ENCODE data around the gene MUC4.
"Not testable (repeated sequence)": the region's sequence is repeated elsewhere in the genome, so short reads cannot be mapped to it uniquely, and the experiment has no call there.

The MUC4 gene

DNA sequence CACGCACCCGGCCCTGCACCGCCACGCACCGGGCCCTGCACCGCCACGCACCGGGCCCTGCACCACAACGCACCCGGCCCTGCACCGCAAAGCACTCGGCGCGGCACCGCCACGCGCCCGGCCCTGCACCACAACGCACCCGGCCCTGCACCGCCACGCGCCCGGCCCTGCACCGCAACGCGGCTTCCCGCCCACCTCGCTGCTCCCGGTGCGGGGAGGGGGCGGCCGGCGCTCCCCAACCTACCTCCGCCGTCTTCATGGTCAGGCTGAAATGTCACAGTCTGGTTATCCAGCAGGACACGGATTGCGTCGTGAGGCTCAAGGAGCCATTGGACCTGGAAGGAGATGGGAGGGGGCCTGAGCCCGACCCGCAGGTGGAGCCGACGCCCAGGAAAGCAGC, 49.1 kb downstream of the MUC4 start:
- DNase-seq (ENCODE audit: low spot score) = no peak

DNA sequence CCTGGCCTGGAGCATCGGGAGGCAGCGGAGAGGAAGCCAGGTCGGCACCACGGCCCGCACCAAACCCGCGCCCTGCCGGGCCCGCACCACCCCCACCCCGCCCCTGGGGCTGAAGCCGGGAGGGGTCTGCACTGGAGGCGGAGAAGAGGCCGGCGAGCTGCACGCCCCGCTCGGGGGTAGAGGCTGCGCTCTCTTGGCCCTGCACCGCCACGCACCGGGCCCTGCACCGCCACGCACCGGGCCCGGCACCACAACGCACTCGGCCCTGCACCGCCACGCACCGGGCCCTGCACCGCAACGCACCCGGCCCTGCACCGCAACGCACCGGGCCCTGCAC, 49.5 kb downstream of the MUC4 start:
- no peak for DNase-seq (ENCODE audit: low spot score)

DNA sequence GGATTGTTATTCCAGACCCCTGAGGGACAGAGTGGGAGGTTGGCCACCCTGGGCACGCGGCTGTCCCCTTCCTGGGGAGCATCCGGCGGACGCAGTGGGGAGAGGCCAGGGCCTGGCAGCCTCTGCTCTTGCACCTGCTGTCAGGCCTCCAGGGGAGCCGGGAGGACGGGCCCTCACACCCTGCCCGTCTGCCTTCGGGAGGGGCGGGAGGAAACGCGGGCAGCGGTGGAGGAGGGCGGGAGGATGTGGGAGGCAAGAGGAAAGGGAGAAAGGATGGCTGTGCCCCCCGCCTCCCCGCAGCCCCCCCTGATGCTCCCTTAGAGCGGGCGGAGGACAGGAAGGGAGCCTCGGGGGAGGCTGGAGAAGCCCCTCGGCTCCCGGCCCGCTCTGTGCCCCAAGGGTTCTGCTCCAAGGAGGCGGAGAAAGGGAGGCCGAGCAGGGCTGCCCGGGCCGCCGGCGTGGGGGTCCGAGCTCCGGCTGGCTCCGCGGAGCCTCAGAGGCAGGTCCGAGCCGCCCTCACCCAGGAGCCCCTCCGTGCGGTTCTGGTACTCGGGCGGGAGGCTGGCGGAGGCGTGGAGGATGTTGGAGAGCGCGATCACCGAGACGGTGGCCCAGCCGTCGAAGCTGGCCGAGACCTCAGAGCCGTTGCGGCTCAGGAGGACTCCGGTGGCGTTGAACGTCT, 50.0 kb downstream of the MUC4 start:
- no peak for DNase-seq (ENCODE audit: low spot score)

DNA sequence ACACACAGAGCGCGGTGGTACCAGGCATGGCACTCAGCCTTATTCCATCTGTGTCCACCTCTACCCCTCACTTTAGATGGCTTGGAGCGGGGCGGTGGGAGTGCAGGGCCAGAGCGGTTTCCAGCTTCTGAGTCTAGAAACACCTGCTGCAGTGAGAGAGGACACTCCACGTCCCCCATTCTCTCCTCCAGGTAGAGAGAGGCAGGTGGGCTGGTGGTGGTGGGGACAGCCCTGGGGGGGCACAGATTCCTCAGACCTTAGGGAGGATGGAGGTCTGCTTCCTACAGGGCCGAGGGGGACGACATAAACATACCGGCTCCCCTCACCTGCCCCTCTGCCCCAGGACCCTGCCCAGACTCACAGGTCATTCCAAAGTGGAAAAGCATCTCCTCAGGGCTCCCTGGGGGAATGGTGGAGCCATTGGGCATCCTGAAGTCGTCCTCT, 50.6 kb downstream of the MUC4 start:
- no peak for DNase-seq (ENCODE audit: low spot score)

DNA sequence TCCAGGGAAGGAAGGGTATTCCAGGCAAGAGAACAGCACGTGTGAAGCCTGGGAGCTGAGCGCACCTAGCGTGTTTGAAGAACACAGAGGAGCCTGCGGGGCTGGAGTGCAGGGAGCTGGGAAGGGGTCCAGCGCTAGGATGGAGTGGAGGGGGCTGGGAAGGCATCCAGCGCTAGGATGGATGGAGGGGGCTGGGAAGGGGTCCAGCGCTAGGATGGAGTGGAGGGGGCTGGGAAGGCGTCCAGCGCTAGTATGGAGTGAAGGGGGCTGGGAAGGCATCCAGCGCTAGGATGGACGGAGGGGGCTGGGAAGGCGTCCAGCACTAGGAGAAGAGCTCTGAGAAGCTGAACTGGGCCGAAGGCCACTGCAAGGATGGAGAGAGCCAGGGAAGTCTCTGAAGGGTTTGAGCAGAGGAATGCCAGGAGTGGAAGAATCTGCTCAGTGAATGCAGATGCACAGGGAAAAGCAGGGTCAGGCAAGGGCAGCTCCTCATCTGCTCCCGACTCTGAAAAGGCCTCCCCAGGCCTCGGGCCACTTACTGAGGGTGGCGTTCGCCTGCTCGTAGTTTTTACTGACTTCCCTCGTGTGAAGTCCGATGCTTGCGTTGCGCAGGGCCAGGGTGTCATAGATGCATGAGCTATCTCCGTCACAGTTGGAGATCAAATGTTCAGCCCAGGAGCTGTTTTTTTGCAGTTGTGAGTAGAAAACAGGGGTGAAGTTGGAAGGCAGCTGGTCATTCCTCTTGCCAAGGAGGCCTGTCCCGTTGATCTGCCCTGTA, 51.2 kb downstream of the MUC4 start:
- no peak for DNase-seq (ENCODE audit: low spot score)

DNA sequence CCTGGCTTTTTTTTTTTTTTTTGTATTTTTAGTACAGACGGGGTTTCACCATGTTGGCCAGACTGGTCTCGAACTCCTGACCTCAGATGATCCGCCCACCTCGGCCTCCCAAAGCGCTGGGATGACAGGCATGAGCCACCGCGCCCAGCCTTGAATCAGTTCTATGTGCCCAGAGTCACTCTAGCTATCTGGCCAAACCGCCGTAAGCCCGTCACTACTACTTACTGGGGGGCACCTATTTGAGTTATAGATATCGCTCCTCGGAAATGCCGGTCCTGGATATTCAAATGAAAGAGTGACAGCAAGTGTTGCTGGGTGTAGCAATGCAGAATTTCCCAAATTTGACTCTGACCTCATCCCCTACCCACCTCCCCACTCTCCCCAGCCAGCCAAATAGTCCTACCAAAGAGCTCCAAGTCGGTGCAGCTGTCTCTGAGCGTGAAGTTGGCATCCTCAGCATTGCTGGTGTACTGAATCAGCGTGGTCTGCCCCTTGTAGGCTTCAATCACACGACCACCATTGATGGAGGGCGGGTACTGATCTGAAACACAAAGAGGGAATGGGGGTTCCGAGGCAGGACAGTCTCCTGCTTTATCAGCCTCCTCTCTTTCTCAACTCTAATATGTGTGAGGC, 52.9 kb downstream of the MUC4 start:
- DNase-seq (ENCODE audit: low spot score) = no peak

DNA sequence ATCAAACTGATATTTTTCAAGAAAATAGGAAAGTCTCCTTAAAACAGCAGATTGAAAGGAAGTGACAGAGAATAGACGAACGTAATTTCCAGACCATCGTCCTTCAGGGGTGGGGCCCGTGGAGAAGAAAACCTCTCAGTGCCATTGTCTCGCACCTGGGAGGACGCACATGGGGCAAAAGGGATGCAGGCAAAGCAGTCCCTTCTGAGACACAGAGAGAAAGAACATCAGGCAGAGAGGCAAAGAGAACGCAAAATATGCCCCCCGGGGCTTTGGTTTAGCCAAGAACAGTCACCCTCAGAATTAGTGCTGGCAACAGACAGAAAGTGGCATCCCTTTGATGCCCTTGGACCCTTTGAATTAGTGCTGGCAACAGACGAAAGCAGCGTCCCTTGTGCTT, 53.9 kb downstream of the MUC4 start:
- DNase-seq (ENCODE audit: low spot score) = no peak

DNA sequence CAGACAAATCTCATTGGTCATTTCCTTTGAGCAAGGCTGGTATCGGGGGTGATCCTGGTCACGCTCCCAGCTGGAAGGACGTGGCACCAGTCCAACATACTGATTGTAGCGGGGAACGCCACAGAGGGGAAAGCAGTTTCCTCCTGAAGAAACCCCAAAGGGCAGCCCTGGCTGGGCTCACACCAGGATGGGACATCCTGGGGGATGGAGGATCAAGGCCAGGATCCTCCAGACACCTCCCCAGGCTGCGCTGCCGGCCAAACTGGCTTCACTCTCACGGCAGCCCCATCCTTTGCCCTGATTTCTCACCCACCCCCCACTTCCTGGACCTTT, 54.3 kb downstream of the MUC4 start:
- no peak for DNase-seq (ENCODE audit: low spot score)

DNA sequence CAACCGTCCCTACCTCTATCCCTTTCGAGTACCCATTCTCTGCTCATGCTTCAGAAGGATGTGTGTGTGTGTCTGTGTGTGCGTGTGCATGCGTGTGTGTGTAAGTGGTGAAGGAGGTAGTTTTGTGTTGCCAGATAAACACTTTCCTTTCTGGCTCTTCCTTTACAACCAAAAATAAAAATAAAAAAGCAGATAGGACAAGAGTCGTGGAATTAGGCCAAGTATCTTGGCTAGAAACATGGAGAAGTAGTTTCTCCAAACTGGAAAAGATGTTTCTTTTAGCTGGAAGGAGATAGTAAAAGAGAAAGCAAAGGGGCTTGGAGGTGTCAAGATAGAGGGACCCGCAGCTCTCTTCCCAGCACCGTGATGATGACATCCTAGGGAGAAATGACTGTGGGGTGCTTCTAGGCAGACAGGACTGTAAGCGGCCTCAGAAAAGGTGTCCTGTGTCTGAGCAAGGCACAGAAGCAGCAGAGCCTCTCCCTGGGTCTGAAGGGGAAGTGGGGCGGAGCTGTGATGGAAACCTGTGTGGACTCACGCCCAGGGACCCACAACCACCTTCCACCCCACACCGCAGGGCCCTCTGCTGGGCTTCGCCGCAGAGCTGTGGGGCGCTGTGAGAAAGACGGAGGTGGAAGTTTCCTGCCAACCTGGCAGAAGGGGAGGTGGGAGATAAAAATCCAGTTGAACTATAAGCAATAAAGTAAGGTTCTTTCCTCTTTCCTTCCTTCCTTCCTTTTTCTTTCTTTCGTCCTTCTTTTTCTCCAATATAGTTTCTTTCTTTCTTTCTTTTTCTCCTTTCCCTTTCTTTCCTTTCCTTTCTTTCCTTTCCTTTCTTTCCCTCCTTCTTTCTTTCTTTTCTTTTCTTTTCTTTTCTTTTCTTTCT, 55.7 kb downstream of the MUC4 start:
- DNase-seq (ENCODE audit: low spot score) = no peak

DNA sequence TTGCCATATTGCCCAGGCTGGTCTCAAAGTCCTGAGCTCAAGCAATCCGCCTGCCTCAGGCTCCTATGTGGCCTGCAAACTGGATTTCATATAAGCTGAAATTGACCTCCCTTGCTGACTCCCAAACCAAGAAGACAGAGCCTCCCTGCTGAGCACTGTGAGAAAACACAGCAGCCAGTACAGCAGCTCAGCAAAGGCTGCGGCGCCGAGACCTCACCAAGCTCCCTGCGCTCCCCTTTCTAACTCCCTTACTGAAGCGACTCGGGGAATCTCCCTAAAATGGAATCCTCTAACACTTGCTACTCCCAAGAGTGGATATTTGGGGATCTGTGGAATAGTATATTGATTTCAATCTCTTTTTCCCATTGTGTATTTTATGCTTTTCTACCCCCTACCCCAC, 56.3 kb downstream of the MUC4 start:
- DNase-seq (ENCODE audit: low spot score) = no peak

DNA sequence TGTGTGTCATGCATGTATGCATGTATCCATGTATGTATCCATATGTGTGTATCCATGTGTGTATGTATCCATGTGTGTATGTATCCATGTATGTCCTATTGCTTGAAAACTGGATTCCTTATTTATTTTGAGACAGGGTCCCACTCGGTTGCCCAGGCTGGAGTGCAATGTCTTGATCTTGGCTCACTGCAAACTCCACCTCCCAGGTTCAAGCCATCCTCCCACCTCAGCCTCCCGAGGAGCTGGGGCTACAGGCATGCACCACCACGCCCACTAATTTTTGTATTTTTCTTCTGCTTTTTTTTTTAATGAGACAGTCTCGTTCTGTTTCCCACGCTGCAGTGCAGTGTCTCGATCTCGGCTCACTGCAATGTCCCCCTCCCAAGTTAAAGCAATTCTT, 56.8 kb downstream of the MUC4 start:
- no peak for DNase-seq (ENCODE audit: low spot score)

DNA sequence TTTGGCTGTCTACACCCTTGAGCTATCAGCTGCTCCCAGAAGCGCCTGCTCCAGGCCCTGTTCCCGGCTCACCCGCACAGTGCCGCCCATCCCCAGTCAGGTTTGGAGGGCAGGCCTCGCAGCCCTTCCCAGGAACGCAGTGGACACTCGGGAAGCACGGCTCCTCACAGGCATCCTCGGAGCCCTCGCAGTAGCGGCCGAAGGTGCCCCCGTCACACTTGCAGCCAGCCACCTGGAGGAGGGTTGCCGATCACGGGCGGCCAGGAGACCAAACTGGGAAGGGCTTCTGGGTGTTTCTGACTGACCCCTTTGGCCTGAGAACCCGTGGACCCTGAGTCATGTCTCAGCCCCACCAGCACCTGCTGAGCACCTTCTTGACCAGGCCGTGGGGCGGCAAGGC, 57.6 kb downstream of the MUC4 start:
- no peak for DNase-seq (ENCODE audit: low spot score)

DNA sequence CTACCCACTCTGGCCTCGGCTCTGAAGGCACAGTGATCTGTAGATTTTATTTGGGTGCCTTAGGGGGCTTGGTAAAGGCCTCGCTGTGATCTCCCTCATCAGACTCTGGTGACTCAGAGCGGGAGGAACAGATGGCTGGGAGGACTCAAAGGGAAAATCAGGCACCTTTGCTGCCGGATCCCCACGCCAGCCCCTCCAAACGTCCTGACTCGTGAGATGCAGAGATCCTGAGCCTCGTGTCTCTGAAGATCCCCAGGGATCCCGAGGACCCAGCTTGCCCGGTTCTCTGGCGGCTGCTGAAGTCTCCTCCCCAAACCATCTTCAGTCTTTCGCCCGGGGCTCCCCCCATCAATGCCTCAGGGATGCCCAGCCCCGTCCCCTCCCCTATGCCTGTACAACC, 58.1 kb downstream of the MUC4 start:
- no peak for DNase-seq (ENCODE audit: low spot score)

DNA sequence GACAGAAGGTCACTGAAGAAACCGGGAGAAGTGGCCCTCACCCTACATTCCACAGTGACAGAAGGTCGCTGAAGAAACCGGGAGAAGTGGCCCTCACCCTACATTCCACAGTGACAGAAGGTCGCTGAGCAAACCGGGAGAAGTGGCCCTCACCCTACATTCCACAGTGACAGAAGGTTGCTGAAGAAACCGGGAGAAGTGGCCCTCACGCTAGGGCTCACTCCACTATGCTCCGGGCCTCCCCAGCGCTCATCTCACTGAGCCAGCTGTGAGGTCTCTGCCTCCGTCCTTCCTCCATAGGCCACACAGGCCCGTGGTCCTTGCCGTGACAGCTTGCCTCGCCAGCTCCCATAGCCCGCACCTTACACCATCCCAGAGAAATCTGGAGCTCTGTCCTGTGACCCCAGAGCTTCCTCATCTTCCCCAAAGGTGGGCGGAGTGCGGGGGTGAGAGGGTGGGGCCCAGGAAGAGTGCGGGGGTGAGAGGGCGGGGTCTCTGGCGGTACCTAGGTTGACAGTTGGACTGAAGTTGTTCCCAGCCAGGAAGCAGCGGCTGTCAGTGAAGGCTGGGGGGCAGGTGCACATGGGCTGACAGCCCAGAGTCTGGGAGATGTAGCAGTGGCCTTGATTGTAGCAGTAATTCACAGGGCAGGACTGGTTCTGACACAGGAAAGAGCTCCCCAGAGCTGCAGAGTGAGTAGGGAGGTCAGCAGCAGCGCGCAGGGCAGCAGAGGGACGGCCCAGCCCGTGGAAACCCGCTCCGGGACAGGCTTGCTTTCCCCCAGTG, 59.0 kb downstream of the MUC4 start:
- DNase-seq (ENCODE audit: low spot score) = no peak

DNA sequence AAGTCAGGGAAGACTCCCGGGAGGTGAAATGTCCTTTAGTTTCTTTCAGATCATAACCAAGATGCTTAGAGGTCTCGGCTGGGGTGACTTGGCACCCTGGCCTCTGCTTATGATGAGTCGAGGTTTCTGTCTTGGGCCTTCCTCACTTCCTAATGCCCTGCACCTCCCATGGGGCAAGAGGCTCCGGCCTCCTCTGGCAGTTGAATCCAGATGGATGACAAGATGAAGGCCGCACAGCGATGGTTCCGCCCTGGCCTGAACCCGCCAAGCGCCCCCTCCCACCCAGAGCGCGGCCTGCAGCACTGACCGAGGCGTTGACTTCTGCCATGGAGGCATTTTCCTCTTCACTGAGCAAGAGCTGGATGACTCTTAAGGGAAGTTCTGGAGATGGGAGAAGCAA, 59.7 kb downstream of the MUC4 start:
- no peak for DNase-seq (ENCODE audit: low spot score)

DNA sequence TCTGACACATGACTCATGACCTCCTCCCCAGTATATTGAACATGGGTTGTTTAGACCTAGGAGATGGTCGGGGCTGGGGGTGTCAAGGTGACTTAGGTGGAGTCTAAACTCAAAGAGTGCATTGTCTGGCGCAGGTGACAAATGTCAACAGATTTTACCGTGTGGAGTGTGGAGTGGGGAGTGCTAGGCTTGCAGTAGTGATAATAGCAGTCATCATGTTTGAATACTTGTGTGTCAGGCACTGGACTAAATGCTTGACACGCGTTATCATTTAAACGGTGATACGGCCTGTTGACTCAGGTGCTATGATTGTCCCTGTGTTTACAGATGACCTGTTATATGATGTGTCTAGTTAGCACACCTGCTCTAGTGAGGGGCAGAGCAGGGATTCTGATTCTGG, 60.2 kb downstream of the MUC4 start:
- DNase-seq (ENCODE audit: low spot score) = no peak

DNA sequence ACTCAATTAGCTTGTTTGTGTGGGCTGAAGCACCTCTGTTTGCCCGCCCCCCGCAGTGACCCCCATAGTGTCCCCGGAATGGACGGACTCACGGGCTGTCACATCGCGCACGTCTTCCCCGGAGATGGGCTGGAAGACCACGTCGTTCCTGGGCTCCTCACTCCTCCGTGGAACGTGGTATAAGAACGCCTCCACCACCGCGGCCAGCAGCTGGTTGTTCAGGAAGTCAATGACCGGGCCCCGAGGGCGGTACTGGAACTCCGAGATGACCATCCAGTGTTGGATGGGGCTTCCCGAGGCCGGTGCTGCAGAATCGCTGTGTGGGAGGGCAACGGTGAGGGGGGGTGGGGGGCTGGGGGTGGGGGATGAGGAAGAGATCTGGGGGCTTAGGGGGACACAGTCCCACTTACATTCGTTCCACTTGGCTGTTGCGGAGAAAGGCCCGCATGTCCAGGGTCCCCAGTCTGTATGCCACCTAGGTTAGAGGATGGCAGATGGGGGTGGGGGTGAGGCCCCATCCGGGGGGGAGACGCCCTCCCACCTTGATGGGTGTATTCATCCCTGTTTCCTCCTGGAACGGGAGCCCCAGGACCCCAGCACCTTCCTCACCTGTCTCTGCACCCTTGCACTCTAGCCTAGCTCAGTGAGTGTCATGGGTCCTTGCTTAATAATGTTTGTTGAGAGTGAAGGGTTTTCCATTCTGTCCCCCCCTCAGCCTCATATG, 60.8 kb downstream of the MUC4 start:
- DNase-seq (ENCODE audit: low spot score) = no peak

DNA sequence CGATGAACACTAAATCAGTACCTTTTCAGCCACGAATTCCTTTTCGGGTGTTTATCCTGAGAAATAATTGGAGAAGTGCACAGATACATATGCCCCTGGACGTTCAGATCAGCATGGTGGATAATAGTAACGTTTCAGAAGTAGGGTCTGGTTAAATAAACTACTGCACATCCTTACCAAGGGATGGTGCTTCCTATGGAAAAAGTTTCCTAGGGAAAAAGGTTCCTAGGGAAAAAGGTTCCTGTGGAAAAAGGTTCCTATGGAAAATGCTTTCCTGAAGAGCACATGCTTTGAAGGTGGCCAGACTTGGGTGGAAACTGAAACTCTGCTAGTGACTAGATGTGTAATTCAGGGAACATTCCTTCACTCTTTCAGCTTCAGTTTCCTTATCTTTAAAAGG, 62.6 kb downstream of the MUC4 start:
- not testable (repeated sequence) for DNase-seq (ENCODE audit: low spot score)

DNA sequence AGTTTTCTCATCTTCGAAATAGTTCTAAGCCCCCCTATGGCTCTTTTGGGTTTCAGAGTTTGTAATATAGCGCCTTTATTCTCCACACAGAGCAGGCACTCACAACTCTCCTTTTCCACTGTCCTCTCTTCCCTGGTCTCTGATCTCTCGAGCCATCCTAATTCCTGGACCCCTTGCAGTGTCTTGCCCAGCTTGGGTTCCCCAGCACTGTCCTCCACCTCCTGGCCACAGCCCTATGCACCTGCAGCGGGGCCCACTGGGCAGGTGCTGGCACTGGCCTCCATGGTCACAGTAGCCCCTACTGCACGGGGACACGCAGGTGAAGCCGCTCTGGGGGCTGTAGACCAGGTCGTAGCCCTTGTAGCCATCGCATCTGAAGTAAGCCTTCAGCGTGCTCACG, 63.1 kb downstream of the MUC4 start:
- DNase-seq (ENCODE audit: low spot score) = no peak

DNA sequence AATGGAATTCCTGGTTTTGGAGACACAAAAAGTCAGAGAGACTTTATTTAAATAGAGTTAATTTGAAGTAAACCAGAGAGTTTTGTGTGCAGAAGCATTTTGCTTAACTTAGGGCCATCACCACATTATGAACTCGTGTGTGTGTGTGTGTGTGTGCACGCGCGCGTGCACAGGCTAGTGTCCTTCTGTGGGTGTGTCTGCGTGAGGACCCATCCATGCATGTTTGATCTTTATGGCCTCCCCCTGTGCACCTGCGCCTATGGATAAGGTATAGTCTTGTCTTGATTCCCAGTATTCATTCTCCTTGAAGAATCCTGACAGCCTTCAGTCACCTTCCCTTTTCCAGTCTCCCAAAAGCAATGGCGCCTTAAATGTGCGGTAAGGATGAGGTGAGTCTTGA, 65.0 kb downstream of the MUC4 start:
- DNase-seq (ENCODE audit: low spot score) = no peak

DNA sequence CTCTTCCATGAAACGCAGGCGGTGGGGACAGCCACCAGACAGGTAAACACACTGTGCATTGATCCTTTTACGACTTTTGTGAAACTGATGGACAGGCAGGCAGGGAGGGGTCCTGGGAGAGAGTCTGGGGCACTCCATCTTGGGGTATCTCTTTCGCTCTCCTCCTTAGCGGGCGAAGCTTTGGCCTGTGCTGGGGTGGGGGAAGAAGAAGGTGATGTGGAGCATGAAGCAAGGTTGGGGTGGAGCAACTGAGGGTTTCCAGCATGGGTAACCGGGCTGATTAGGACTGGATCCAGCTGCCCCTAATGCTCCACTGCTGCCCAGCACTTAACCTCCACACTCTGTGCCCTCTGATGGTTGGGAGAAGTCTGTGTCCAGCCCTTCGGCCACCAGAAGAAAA, 65.4 kb downstream of the MUC4 start:
- no peak for DNase-seq (ENCODE audit: low spot score)

Data from RKO (cell line).